ENCODE data around the gene ACSM6.
A peak's percentile ranks its signal among the peaks of the same experiment; 100 is the strongest.
"Not testable (repeated sequence)": the region's sequence is repeated elsewhere in the genome, so short reads cannot be mapped to it uniquely, and the experiment has no call there.

ACSM6 gene

GRCh38 chr10:95211606-95212279, 17.7 kb downstream of the ACSM6 start:
- no peak for DNase-seq (ENCODE audit: low read depth in 2 of 2)
- H3K4me3 ChIP-seq (replicated peaks in 1 of 2; ENCODE audit: low read depth in 2 of 2, low read length in 2 of 2): no peak overlapping the region
- TF ChIP-seq CTCF (IDR thresholded peaks at IDR 0.05; ENCODE audit: low read depth, low read length): no peak

- no peak for TF ChIP-seq CTCF (IDR thresholded peaks at IDR 0.05; ENCODE audit: low read depth, low read length)
- no peak for DNase-seq (ENCODE audit: low read depth in 2 of 2)
- H3K4me3 ChIP-seq (replicated peaks in 1 of 2; ENCODE audit: low read depth in 2 of 2, low read length in 2 of 2): no peak overlapping the region
Measured at GRCh38 chr10:95214369-95214768, 20.3 kb downstream of the ACSM6 start.

GRCh38 chr10:95214793-95215192, 20.8 kb downstream of the ACSM6 start:
- DNase-seq (ENCODE audit: low read depth in 2 of 2): peak in 1 of 2 donors; percentile 57
- no peak for TF ChIP-seq CTCF (IDR thresholded peaks at IDR 0.05; ENCODE audit: low read depth, low read length)

GRCh38 chr10:95217476-95217875, 23.4 kb downstream of the ACSM6 start:
- peak in 1 of 2 donors; percentile 37 for DNase-seq (ENCODE audit: low read depth in 2 of 2)
- no peak for TF ChIP-seq CTCF (IDR thresholded peaks at IDR 0.05; ENCODE audit: low read depth, low read length)
- H3K4me3 ChIP-seq (replicated peaks in 1 of 2; ENCODE audit: low read depth in 2 of 2, low read length in 2 of 2): no peak overlapping the region

More at GRCh38 chr10:95214793-95215192, 20.8 kb downstream of the ACSM6 start:
- H3K4me3 ChIP-seq (replicated peaks in 1 of 2; ENCODE audit: low read depth in 2 of 2, low read length in 2 of 2): no peak overlapping the region

GRCh38 chr10:95220539-95220938, 26.5 kb downstream of the ACSM6 start:
- H3K4me3 ChIP-seq (replicated peaks in 1 of 2; ENCODE audit: low read depth in 2 of 2, low read length in 2 of 2): no peak overlapping the region
- no peak for DNase-seq (ENCODE audit: low read depth in 2 of 2)
- TF ChIP-seq CTCF (IDR thresholded peaks at IDR 0.05; ENCODE audit: low read depth, low read length): no peak

GRCh38 chr10:95221124-95221523, 27.1 kb downstream of the ACSM6 start:
- peak in 1 of 2 donors; percentile 75 for DNase-seq (ENCODE audit: low read depth in 2 of 2)
- no peak for TF ChIP-seq CTCF (IDR thresholded peaks at IDR 0.05; ENCODE audit: low read depth, low read length)
- H3K4me3 ChIP-seq (replicated peaks in 1 of 2; ENCODE audit: low read depth in 2 of 2, low read length in 2 of 2): no peak overlapping the region

GRCh38 chr10:95225136-95225535, 31.1 kb downstream of the ACSM6 start:
- no peak overlapping the region for H3K4me3 ChIP-seq (replicated peaks in 1 of 2; ENCODE audit: low read depth in 2 of 2, low read length in 2 of 2)
- no peak for DNase-seq (ENCODE audit: low read depth in 2 of 2)
- TF ChIP-seq CTCF (IDR thresholded peaks at IDR 0.05; ENCODE audit: low read depth, low read length): no peak

GRCh38 chr10:95228934-95229723, 35.1 kb downstream of the ACSM6 start:
- H3K4me3 ChIP-seq (replicated peaks in 1 of 2; ENCODE audit: low read depth in 2 of 2, low read length in 2 of 2); DNase-seq (ENCODE audit: low read depth in 2 of 2): not testable (repeated sequence)
